Measurements from ENCODE around the gene CAMTA2.

Gene CAMTA2

GRCh38 chr17:4999430-5000093 lies 12.1 kb upstream of the CAMTA2 start:
- H3K4me3 ChIP-seq (replicated peaks; ENCODE audit: insufficient read depth, low read length), result no peak overlapping the region
- no peaks in the 10 kb centered on the region for H3K27me3 ChIP-seq (ENCODE audit: insufficient read depth, poor library complexity, severe bottlenecking)
- H3K27ac ChIP-seq (replicated peaks), result no peak overlapping the region
- DNase-seq (ENCODE audit: low read depth in 1 of 2, low spot score in 1 of 2), result no peak
- TF ChIP-seq, protein P1, sequence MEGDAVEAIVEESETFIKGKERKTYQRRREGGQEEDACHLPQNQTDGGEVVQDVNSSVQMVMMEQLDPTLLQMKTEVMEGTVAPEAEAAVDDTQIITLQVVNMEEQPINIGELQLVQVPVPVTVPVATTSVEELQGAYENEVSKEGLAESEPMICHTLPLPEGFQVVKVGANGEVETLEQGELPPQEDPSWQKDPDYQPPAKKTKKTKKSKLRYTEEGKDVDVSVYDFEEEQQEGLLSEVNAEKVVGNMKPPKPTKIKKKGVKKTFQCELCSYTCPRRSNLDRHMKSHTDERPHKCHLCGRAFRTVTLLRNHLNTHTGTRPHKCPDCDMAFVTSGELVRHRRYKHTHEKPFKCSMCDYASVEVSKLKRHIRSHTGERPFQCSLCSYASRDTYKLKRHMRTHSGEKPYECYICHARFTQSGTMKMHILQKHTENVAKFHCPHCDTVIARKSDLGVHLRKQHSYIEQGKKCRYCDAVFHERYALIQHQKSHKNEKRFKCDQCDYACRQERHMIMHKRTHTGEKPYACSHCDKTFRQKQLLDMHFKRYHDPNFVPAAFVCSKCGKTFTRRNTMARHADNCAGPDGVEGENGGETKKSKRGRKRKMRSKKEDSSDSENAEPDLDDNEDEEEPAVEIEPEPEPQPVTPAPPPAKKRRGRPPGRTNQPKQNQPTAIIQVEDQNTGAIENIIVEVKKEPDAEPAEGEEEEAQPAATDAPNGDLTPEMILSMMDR (IDR thresholded peaks at IDR 0.05; ENCODE audit: insufficient read depth, low read length), result no peak
- TF ChIP-seq POLR2AphosphoS5 (IDR thresholded peaks at IDR 0.05; ENCODE audit: low read depth), result no peak
- TF ChIP-seq SPI1 (IDR thresholded peaks at IDR 0.05; ENCODE audit: borderline replicate concordance, low read depth), result no peak
- no peak for TF ChIP-seq REST (IDR thresholded peaks at IDR 0.05; ENCODE audit: insufficient replicate concordance, low read depth)
- no peak for TF ChIP-seq GABPA (IDR thresholded peaks at IDR 0.05; ENCODE audit: low read depth)

GRCh38 chr17:4998732-4999429 lies 11.4 kb upstream of the CAMTA2 start:
- DNase-seq (ENCODE audit: low read depth in 1 of 2, low spot score in 1 of 2), result no peak
- Histone ChIP-seq H3K27ac (replicated peaks) (no peak overlapping the region), H3K4me3 (replicated peaks; ENCODE audit: insufficient read depth, low read length) (peak overlapping the region; percentile 68)

More at GRCh38 chr17:4998732-4999429, 11.4 kb upstream of the CAMTA2 start:
- TF ChIP-seq, protein P1 (IDR thresholded peaks at IDR 0.05; ENCODE audit: insufficient read depth, low read length), result no peak
- TF ChIP-seq SPI1 (IDR thresholded peaks at IDR 0.05; ENCODE audit: borderline replicate concordance, low read depth), result no peak
- no peak for TF ChIP-seq REST (IDR thresholded peaks at IDR 0.05; ENCODE audit: insufficient replicate concordance, low read depth)
- TF ChIP-seq GABPA (IDR thresholded peaks at IDR 0.05; ENCODE audit: low read depth), result no peak
- no peak for TF ChIP-seq POLR2AphosphoS5 (IDR thresholded peaks at IDR 0.05; ENCODE audit: low read depth)
- no peaks in the 10 kb centered on the region for H3K27me3 ChIP-seq (ENCODE audit: insufficient read depth, poor library complexity, severe bottlenecking)

Measured in HL-60 (cell line).